Measurements from ENCODE around the gene SPEN. TPM values are rescaled to one million over a fixed set of nuclear protein-coding genes. Genes with fewer than 3 reads are reported as not detected.
A peak's percentile ranks its signal among the peaks of the same experiment; 100 is the strongest.

Gene SPEN
- total and polyA plus RNA-seq, 9 of the 15 experiments (the other 6 are each of a cell fraction or from before 2014, with no cell fraction given), result 5.7 to 87.5 (median 27.2) TPM

DNA sequence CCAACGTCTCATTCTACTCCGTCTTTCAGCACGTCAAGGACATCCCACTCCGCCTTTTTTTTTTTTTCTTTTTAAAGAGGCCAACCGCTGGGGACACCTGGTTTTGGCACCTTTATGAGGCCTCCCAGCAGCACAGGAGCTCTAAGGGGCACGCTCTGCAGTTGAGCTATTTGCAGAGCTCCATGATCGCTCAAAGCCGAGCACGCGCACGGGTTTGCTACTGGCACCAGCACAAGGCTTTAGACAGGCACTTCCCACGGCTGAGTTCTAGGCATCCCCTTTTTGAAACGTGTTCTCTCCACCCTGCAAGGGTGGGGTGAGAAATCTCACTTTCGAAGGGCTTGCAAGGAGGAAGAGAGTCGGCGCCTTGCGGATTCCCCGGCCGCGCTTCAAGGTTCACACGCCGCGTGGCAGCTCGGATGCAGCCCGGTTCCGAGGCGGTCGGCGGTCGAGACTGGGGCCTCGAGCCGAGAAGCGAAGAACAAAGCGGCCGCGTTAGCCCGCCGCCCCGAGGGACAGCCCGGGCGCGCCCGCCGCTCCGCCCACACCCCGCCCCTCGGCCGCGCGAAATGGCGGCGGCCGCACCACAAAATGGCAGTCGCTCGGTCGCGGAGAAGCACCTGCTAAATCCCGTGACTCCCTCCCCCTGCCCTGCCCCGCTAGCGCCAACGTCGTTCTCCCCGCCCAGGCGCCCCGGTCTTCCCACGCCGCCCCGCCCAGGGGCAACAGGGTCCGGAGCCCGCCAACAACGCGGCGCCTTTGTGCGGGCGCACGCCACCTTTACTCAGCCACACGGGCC lies 12.9 kb upstream of the SPEN start (continued):
- peak; percentile 44; the same call in 1 of the 2 replicates for TF ChIP-seq STAT5A (IDR thresholded peaks at IDR 0.05; ENCODE audit: borderline replicate concordance, low read length)
- TF ChIP-seq POLR2G (IDR thresholded peaks at IDR 0.05; ENCODE audit: low read depth, low read length), result peak; percentile 94
- no peak for TF ChIP-seq CBFA2T2 (conservative IDR thresholded peaks at IDR 0.05)
- TF ChIP-seq, protein P1, sequence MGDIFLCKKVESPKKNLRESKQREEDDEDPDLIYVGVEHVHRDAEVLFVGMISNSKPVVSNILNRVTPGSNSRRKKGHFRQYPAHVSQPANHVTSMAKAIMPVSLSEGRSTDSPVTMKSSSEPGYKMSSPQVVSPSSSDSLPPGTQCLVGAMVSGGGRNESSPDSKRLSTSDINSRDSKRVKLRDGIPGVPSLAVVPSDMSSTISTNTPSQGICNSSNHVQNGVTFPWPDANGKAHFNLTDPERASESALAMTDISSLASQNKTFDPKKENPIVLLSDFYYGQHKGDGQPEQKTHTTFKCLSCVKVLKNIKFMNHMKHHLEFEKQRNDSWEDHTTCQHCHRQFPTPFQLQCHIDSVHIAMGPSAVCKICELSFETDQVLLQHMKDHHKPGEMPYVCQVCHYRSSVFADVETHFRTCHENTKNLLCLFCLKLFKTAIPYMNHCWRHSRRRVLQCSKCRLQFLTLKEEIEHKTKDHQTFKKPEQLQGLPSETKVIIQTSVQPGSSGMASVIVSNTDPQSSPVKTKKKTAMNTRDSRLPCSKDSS (IDR thresholded peaks at IDR 0.05; ENCODE audit: low read depth, partially characterized antibody), result no peak
- no peak for TF ChIP-seq ZC3H8 (IDR thresholded peaks at IDR 0.05)
- TF ChIP-seq ZNF24 (IDR thresholded peaks at IDR 0.05), result no peak; the same call in none of the 2 replicates
- TF ChIP-seq PHF20 (IDR thresholded peaks at IDR 0.05; ENCODE audit: partially characterized antibody), result peak; percentile 36
- TF ChIP-seq NFXL1 (CRISPR knock-in tag; IDR thresholded peaks at IDR 0.05), result peak; percentile 72; the same call in 1 of the 2 replicates
- TF ChIP-seq MEIS2 (IDR thresholded peaks at IDR 0.05; ENCODE audit: partially characterized antibody), result peak; percentile 93
- TF ChIP-seq, protein P2, sequence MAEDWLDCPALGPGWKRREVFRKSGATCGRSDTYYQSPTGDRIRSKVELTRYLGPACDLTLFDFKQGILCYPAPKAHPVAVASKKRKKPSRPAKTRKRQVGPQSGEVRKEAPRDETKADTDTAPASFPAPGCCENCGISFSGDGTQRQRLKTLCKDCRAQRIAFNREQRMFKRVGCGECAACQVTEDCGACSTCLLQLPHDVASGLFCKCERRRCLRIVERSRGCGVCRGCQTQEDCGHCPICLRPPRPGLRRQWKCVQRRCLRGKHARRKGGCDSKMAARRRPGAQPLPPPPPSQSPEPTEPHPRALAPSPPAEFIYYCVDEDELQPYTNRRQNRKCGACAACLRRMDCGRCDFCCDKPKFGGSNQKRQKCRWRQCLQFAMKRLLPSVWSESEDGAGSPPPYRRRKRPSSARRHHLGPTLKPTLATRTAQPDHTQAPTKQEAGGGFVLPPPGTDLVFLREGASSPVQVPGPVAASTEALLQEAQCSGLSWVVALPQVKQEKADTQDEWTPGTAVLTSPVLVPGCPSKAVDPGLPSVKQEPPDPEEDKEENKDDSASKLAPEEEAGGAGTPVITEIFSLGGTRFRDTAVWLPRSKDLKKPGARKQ (CRISPR knock-in tag; IDR thresholded peaks at IDR 0.05), result no peak
- no peak for TF ChIP-seq FOXA1 (IDR thresholded peaks at IDR 0.05; ENCODE audit: borderline replicate concordance)
- TF ChIP-seq DDX20 (tag; IDR thresholded peaks at IDR 0.05; ENCODE audit: low read depth), result no peak
- TF ChIP-seq SUPT5H (IDR thresholded peaks at IDR 0.05), result peak; percentile 87
- peak in 1 of 2 experiments; percentile 79; a peak in 2 of 4 replicates for TF ChIP-seq HDAC1 (IDR thresholded peaks at IDR 0.05)
- no peak for TF ChIP-seq NUFIP1 (IDR thresholded peaks at IDR 0.05; ENCODE audit: partially characterized antibody)
- TF ChIP-seq JUN (IDR thresholded peaks at IDR 0.05; ENCODE audit: borderline replicate concordance, low read depth, low read length), result peak; percentile 61; the same call in 1 of the 2 replicates
- no peak for TF ChIP-seq JUN (CRISPR knock-in tag; IDR thresholded peaks at IDR 0.05; ENCODE audit: borderline replicate concordance)
- 0 out of 2 replicates have a peak, but pooled peaks have one; percentile 21 for TF ChIP-seq HLTF (IDR thresholded peaks at IDR 0.05)
- TF ChIP-seq, protein P3, sequence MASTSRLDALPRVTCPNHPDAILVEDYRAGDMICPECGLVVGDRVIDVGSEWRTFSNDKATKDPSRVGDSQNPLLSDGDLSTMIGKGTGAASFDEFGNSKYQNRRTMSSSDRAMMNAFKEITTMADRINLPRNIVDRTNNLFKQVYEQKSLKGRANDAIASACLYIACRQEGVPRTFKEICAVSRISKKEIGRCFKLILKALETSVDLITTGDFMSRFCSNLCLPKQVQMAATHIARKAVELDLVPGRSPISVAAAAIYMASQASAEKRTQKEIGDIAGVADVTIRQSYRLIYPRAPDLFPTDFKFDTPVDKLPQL (IDR thresholded peaks at IDR 0.05; ENCODE audit: extremely low read depth, insufficient read length), result no peak
- peak; percentile 56; the same call in 1 of the 2 replicates for TF ChIP-seq TCF7L2 (IDR thresholded peaks at IDR 0.05; ENCODE audit: low read depth, low read length)
- TF ChIP-seq CC2D1A (IDR thresholded peaks at IDR 0.05), result no peak
- TF ChIP-seq TOE1 (IDR thresholded peaks at IDR 0.05; ENCODE audit: borderline replicate concordance), result no peak
- peak; percentile 3; the same call in 1 of the 2 replicates for TF ChIP-seq TOE1 (CRISPR knock-in tag; IDR thresholded peaks at IDR 0.05; ENCODE audit: borderline replicate concordance, low read depth)
- TF ChIP-seq ZBTB5 (IDR thresholded peaks at IDR 0.05), result no peak

All from K562 (cell line).